Neural cell (in vitro differentiated cells): ENCODE results near the gene ADD1.

Experiments used
- EP300 ChIP-seq: fragments of 450-650 bp; conservative IDR thresholded peaks from 2 replicates; pipeline ENCODE4 v1.6.1; 2014; ENCODE audit warnings: antibody characterized with exemption, mild to moderate bottlenecking, moderate library complexity; ENCODE audit not compliant: poor library complexity, severe bottlenecking
- MXI1 ChIP-seq: fragments of 450-650 bp; conservative IDR thresholded peaks from 2 replicates; pipeline ENCODE4 v1.6.1; 2014; ENCODE audit warnings: antibody characterized with exemption, mild to moderate bottlenecking; ENCODE audit not compliant: poor library complexity, severe bottlenecking
- SMC3 ChIP-seq: fragments of 450-650 bp; conservative IDR thresholded peaks from 2 replicates; pipeline ENCODE4 v1.6.1; 2014; ENCODE audit warnings: antibody characterized with exemption, mild to moderate bottlenecking, moderate library complexity; ENCODE audit not compliant: poor library complexity
- TAF1 ChIP-seq: IDR thresholded peaks from 2 replicates; pipeline ENCODE4 v1.6.1; 2012; ENCODE audit warnings: low read depth
- TF ChIP-seq, protein P1 (sequence below): fragments of 450-650 bp; IDR thresholded peaks from 2 replicates; pipeline ENCODE4 v1.5.1; 2014; ENCODE audit warnings: antibody characterized with exemption, mild to moderate bottlenecking, moderate library complexity; ENCODE audit not compliant: poor library complexity, severe bottlenecking

GRCh38 chr4:2824836-2825381, 18.7 kb upstream of the ADD1 start:
- TF ChIP-seq SMC3 = no peak
- TF ChIP-seq, protein P1, sequence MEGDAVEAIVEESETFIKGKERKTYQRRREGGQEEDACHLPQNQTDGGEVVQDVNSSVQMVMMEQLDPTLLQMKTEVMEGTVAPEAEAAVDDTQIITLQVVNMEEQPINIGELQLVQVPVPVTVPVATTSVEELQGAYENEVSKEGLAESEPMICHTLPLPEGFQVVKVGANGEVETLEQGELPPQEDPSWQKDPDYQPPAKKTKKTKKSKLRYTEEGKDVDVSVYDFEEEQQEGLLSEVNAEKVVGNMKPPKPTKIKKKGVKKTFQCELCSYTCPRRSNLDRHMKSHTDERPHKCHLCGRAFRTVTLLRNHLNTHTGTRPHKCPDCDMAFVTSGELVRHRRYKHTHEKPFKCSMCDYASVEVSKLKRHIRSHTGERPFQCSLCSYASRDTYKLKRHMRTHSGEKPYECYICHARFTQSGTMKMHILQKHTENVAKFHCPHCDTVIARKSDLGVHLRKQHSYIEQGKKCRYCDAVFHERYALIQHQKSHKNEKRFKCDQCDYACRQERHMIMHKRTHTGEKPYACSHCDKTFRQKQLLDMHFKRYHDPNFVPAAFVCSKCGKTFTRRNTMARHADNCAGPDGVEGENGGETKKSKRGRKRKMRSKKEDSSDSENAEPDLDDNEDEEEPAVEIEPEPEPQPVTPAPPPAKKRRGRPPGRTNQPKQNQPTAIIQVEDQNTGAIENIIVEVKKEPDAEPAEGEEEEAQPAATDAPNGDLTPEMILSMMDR = no peak
- TF ChIP-seq EP300 = no peak
- TF ChIP-seq MXI1 = no peak
- TF ChIP-seq TAF1 = no peak
